Esophagus squamous epithelium (tissue), 5 donors: ENCODE measurements around the gene C1orf52. TPM values are rescaled to one million over a fixed set of nuclear protein-coding genes. Genes with fewer than 3 reads are reported as not detected.

Source experiments
- DNase-seq: peaks from one replicate; lab custom pipeline; 2025; lab: John Stamatoyannopoulos, UW
- H3K27ac ChIP-seq, 4 donors: fragments of 200-600 bp; sonication (generic); one replicate each; pipeline ENCODE4 v1.5.1; 2016 to 2019; ENCODE audit warnings: mild to moderate bottlenecking in 1 of 4
- H3K27me3 ChIP-seq, 4 donors: fragments of 200-600 bp; sonication (generic); 1 replicate in 3 of 4; 2 replicates in 1 of 4; pipeline versions ENCODE4 v1.5.1 to v1.6.0; 2017 to 2021; ENCODE audit warnings: antibody characterized with exemption in 1 of 4
- H3K36me3 ChIP-seq, 3 donors: fragments of 200-600 bp; sonication (generic); one replicate each; pipeline ENCODE4 v1.5.1; 2016 to 2019
- H3K4me1 ChIP-seq, 3 donors: fragments of 200-600 bp; sonication (generic); one replicate each; pipeline ENCODE4 v1.5.1; 2017 to 2019
- H3K4me3 ChIP-seq, 4 donors: fragments of 200-600 bp; sonication (generic); 1 replicate in 3 of 4; 2 replicates in 1 of 4; pipeline ENCODE4 v1.5.1; 2016 to 2019; ENCODE audit warnings: mild to moderate bottlenecking in 2 of 4, moderate library complexity in 1 of 4
- H3K9me3 ChIP-seq, 3 donors: fragments of 200-600 bp; sonication (generic); one replicate each; pipeline ENCODE4 v1.5.1; 2016 to 2019
- POLR2A ChIP-seq, 4 donors: fragments of 450-650 bp; IDR thresholded peaks; one replicate each; pipeline ENCODE4 v1.6.1; 2017; ENCODE audit warnings: antibody characterized with exemption in 4 of 4, mild to moderate bottlenecking in 4 of 4, moderate library complexity in 3 of 4
- WGBS, 2 donors: methylation state at CpG; one replicate each; pipeline ENCODE4 v1.1.5; 2018; 5-methylcytosine and 5-hydroxymethylcytosine counted together
- intact Hi-C: fragments of 100-400 bp; cut with DNase I; formaldehyde crosslinking; loops from one replicate; pipeline ENCODE4 v1.15.0; 2022
- total RNA-seq, 4 donors: library from RNA; depleted of rRNA; stranded (reverse); fragments of >200 nt; gene quantifications; one replicate each; pipeline ENCODE4 v1.1.0, GENCODE V29; 2016
- TF ChIP-seq, protein P1 (sequence below), 6 experiments: fragments of 450-650 bp in 4 of 6; fragments of 200-600 bp in 2 of 6; sonication (generic) in 2 of 6; IDR thresholded peaks; one replicate each; pipeline ENCODE4 v1.5.1; 2016 to 2019; ENCODE audit warnings: antibody characterized with exemption in 6 of 6, mild to moderate bottlenecking in 4 of 6, moderate library complexity in 4 of 6
- donor health status: DM: yes; HTN: yes; CAD: no.

C1orf52 gene
- total RNA-seq, 4 donors from 2014 or later: 9.1 to 15.2 (median 12.2) TPM

- H3K27ac ChIP-seq: peak overlapping the region in 3 of 4 donors; percentile 5 to 20 (median 17)
These were observed 38.7 kb downstream of the C1orf52 start for GRCh38 chr1:85220756-85221201.

DNA sequence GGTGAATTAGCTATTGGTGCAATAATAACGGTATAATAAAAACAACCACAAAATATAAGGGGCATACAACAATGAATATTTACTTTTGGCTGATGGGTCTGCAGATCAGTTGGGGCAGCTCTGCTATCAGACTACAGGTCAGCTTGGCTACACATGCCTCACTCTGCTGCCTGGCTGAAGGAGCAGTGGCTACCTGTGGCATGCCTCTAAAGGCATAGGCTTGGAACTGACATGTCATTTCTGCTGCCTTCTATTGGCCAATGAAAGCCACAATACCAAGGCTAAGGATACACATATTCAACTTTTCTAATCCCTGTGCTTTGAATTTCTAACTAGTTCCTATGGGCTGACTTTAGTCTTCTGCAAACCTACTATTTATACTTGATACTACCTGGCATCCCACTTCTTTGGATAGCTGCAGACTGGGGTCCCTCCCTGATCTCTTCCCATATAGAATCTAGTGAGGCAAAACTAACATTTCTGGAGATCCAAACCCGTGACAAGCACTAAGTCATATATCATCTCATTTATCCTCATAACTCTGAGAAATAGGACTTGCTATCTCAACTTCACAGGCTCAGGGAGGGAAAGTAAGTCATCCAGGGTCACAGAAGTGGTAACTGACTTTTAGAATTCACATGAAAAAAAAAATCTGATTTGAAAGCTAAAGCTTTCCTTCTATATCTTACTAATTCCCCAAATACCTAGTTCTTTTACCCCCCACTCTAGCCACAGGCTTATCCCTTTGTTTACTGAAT lies 39.4 kb downstream of the C1orf52 start:
- Histone ChIP-seq H3K27ac (peak overlapping the region in 2 of 4 donors; percentile 5 to 20), H3K36me3 (no peaks in the 10 kb centered on the region)

More at GRCh38 chr1:85220756-85221201, 38.7 kb downstream of the C1orf52 start:
- no peaks in the 10 kb centered on the region for H3K9me3 ChIP-seq
- no peaks in the 10 kb centered on the region for H3K27me3 ChIP-seq
- no peak overlapping the region for H3K4me3 ChIP-seq
- peaks cover 14 to 46% (median 21%) of the 10 kb centered on the region in 3 donors for H3K4me1 ChIP-seq
- 20 to 23% methylated on average over 7 of the region's 7 CpGs for WGBS, 2 donors
- no peaks in the 10 kb centered on the region for H3K36me3 ChIP-seq
- intact Hi-C loops: no loop called here
- no peak for DNase-seq
- TF ChIP-seq POLR2A (IDR thresholded peaks at IDR 0.05): no peak
- TF ChIP-seq, protein P1, sequence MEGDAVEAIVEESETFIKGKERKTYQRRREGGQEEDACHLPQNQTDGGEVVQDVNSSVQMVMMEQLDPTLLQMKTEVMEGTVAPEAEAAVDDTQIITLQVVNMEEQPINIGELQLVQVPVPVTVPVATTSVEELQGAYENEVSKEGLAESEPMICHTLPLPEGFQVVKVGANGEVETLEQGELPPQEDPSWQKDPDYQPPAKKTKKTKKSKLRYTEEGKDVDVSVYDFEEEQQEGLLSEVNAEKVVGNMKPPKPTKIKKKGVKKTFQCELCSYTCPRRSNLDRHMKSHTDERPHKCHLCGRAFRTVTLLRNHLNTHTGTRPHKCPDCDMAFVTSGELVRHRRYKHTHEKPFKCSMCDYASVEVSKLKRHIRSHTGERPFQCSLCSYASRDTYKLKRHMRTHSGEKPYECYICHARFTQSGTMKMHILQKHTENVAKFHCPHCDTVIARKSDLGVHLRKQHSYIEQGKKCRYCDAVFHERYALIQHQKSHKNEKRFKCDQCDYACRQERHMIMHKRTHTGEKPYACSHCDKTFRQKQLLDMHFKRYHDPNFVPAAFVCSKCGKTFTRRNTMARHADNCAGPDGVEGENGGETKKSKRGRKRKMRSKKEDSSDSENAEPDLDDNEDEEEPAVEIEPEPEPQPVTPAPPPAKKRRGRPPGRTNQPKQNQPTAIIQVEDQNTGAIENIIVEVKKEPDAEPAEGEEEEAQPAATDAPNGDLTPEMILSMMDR (IDR thresholded peaks at IDR 0.05): no peak

DNA sequence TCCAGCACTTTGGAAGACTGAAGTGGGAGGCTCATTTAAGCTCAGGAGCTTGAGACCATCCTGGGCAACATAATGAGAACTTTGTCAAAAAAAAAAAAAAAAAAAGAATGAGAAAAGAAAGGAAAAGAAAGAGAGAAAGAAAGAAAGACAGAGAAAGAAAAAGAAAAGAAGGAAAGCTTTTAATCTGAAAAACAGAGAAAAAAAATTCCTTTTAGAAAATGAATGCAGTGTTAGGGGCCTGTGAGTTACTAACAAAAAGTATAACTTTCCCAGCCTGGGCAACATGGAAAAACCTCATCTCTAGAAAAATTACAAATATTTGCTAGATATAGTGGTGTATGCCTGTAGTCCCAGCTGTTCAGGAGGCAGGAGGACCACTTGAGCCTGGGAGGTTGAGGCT lies 42.8 kb downstream of the C1orf52 start:
- DNase-seq: no peak
- H3K9me3 ChIP-seq: no peaks in the 10 kb centered on the region
- no peaks in the 10 kb centered on the region for H3K36me3 ChIP-seq
- no peak overlapping the region for H3K27ac ChIP-seq
- H3K4me3 ChIP-seq: no peak overlapping the region
- H3K4me1 ChIP-seq: peaks cover 4 to 44% (median 7%) of the 10 kb centered on the region in 3 donors
- intact Hi-C loops: no loop called here
- TF ChIP-seq, protein P1 (IDR thresholded peaks at IDR 0.05): no peak
- TF ChIP-seq POLR2A (IDR thresholded peaks at IDR 0.05): no peak
- peaks cover 0 to 3% (median 0%) of the 10 kb centered on the region in 4 donors for H3K27me3 ChIP-seq

More for the DNA sequence above, 39.4 kb downstream of the C1orf52 start:
- Histone ChIP-seq H3K4me1 (peaks cover 9 to 43% (median 16%) of the 10 kb centered on the region in 3 donors), H3K4me3 (no peak overlapping the region), H3K27me3 (peaks cover 0 to 3% (median 0%) of the 10 kb centered on the region in 4 donors), H3K9me3 (no peaks in the 10 kb centered on the region)
- 81 to 82% methylated on average over 2 of the region's 2 CpGs for WGBS, 2 donors
- no peak for DNase-seq
- intact Hi-C loops: no loop called here
- no peak for TF ChIP-seq POLR2A (IDR thresholded peaks at IDR 0.05)
- TF ChIP-seq, protein P1 (IDR thresholded peaks at IDR 0.05): no peak

GRCh38 chr1:85214654-85215053 lies 44.8 kb downstream of the C1orf52 start:
- H3K27ac ChIP-seq: no peak overlapping the region
- no peak for DNase-seq
- H3K4me3 ChIP-seq: no peak overlapping the region
- no peaks in the 10 kb centered on the region for H3K36me3 ChIP-seq
- peaks cover 0 to 24% (median 4%) of the 10 kb centered on the region in 3 donors for H3K4me1 ChIP-seq
- intact Hi-C loops: no loop called here
- 41 to 42% methylated on average over 5 of the region's 5 CpGs for WGBS, 2 donors
- TF ChIP-seq, protein P1 (IDR thresholded peaks at IDR 0.05): no peak
- no peak for TF ChIP-seq POLR2A (IDR thresholded peaks at IDR 0.05)
- no peaks in the 10 kb centered on the region for H3K9me3 ChIP-seq
- peaks cover 0 to 3% (median 0%) of the 10 kb centered on the region in 4 donors for H3K27me3 ChIP-seq

DNA sequence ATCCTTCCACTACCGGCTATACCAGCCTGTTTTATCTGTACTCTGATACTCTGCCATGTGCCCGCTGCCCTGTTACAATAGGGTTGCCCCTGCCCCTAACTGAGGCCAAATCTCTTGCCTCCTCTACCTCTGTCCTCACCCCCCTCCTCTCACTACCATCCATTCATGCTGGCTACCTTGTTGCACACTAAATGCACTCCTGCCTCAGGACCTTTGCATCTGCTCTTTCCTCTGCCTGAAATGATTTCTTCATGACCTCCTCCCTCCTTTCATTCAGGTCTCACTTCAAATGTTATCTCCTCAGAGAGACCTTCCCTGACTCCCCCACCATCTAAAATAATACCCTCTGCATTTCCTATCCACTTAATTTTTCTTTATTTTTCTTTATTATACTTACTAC lies 51.0 kb downstream of the C1orf52 start:
- intact Hi-C loops: no loop called here
- peaks cover 0 to 3% (median 0%) of the 10 kb centered on the region in 3 donors for H3K4me1 ChIP-seq
- 84 to 93% methylated on average over 2 of the region's 2 CpGs for WGBS, 2 donors

More for the DNA sequence above, 51.0 kb downstream of the C1orf52 start:
- Histone ChIP-seq H3K27ac (no peak overlapping the region), H3K27me3 (peaks cover 0 to 17% (median 0%) of the 10 kb centered on the region in 4 donors), H3K9me3 (no peaks in the 10 kb centered on the region), H3K36me3 (no peaks in the 10 kb centered on the region), H3K4me3 (no peak overlapping the region)
- DNase-seq: no peak
- TF ChIP-seq POLR2A (IDR thresholded peaks at IDR 0.05): no peak
- TF ChIP-seq, protein P1 (IDR thresholded peaks at IDR 0.05): no peak
